Stimulated activated CD8-positive, alpha-beta memory T cell treated with anti-CD3 and anti-CD28 coated beads, Interleukin-7, amount 100 ng/mL, for 48 hours (primary cell): ENCODE measurements around the gene ZFYVE21.
"Not testable (repeated sequence)": the region's sequence is repeated elsewhere in the genome, so short reads cannot be mapped to it uniquely, and the experiment has no call there.

Experiments used
- DNase-seq, 2 donors: peaks; one replicate each; pipeline ENCODE4 v3.0.0-alpha.2; 2020; ENCODE audit warnings: low read depth in 1 of 2; ENCODE audit errors: extremely low read depth in 1 of 2

Gene ZFYVE21

GRCh38 chr14:103691655-103692054 lies 24.0 kb upstream of the ZFYVE21 start:
- not testable (repeated sequence) for DNase-seq

GRCh38 chr14:103692159-103692558 lies 23.5 kb upstream of the ZFYVE21 start:
- no peak for DNase-seq

GRCh38 chr14:103692871-103693270 lies 22.7 kb upstream of the ZFYVE21 start:
- no peak for DNase-seq

GRCh38 chr14:103693515-103693914 lies 22.1 kb upstream of the ZFYVE21 start:
- DNase-seq = no peak

GRCh38 chr14:103694572-103695026 lies 21.0 kb upstream of the ZFYVE21 start:
- DNase-seq = no peak

- DNase-seq = no peak
These were observed 20.1 kb upstream of the ZFYVE21 start for GRCh38 chr14:103695296-103696069.

GRCh38 chr14:103696070-103696402 lies 19.6 kb upstream of the ZFYVE21 start:
- DNase-seq = no peak

GRCh38 chr14:103696466-103697071 lies 19.0 kb upstream of the ZFYVE21 start:
- no peak for DNase-seq

GRCh38 chr14:103697206-103697602 lies 18.4 kb upstream of the ZFYVE21 start:
- no peak for DNase-seq

- DNase-seq = no peak
These were observed 17.8 kb upstream of the ZFYVE21 start for GRCh38 chr14:103697603-103698379.

GRCh38 chr14:103698380-103699260 lies 17.0 kb upstream of the ZFYVE21 start:
- DNase-seq = no peak

GRCh38 chr14:103699261-103699661 lies 16.3 kb upstream of the ZFYVE21 start:
- DNase-seq = no peak

- DNase-seq = no peak
These were observed 15.5 kb upstream of the ZFYVE21 start for GRCh38 chr14:103699901-103700752.

GRCh38 chr14:103700753-103701490 lies 14.7 kb upstream of the ZFYVE21 start:
- no peak for DNase-seq

GRCh38 chr14:103702095-103702494 lies 13.5 kb upstream of the ZFYVE21 start:
- no peak for DNase-seq

- DNase-seq = no peak
These were observed 12.8 kb upstream of the ZFYVE21 start for GRCh38 chr14:103702497-103703432.

GRCh38 chr14:103703433-103704385 lies 11.9 kb upstream of the ZFYVE21 start:
- DNase-seq = no peak
